ENCODE results near the gene DMRTC1B.
"Not testable (repeated sequence)": the region's sequence is repeated elsewhere in the genome, so short reads cannot be mapped to it uniquely, and the experiment has no call there.

DNA sequence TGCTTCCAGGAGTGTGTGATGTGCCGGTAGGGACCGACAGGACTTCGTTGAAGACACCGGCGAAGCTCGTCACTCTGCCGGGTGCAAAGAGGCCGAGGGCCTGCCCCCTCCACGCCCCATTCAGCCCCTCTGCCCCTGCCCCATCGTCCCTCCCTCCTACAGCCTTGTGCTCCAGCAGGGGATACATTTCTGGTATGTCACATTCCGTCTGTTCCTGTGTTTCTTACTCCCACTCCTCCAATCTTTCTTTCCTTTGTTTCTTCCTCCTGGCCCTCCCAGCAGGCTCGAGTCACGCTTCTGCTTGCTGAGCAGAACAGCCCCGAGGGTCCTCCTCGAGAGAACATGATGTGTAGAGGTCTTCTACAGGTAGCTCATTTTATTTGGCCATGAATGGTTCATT is 5.9 kb downstream of the DMRTC1B start, which contains the start of gene FAM236B:
- TF ChIP-seq, protein P1, sequence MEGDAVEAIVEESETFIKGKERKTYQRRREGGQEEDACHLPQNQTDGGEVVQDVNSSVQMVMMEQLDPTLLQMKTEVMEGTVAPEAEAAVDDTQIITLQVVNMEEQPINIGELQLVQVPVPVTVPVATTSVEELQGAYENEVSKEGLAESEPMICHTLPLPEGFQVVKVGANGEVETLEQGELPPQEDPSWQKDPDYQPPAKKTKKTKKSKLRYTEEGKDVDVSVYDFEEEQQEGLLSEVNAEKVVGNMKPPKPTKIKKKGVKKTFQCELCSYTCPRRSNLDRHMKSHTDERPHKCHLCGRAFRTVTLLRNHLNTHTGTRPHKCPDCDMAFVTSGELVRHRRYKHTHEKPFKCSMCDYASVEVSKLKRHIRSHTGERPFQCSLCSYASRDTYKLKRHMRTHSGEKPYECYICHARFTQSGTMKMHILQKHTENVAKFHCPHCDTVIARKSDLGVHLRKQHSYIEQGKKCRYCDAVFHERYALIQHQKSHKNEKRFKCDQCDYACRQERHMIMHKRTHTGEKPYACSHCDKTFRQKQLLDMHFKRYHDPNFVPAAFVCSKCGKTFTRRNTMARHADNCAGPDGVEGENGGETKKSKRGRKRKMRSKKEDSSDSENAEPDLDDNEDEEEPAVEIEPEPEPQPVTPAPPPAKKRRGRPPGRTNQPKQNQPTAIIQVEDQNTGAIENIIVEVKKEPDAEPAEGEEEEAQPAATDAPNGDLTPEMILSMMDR (IDR thresholded peaks at IDR 0.05), result not testable (repeated sequence)
- TF ChIP-seq POLR2AphosphoS5 (IDR thresholded peaks at IDR 0.05; ENCODE audit: low read depth, low read length), result not testable (repeated sequence)
- TF ChIP-seq, protein P2, sequence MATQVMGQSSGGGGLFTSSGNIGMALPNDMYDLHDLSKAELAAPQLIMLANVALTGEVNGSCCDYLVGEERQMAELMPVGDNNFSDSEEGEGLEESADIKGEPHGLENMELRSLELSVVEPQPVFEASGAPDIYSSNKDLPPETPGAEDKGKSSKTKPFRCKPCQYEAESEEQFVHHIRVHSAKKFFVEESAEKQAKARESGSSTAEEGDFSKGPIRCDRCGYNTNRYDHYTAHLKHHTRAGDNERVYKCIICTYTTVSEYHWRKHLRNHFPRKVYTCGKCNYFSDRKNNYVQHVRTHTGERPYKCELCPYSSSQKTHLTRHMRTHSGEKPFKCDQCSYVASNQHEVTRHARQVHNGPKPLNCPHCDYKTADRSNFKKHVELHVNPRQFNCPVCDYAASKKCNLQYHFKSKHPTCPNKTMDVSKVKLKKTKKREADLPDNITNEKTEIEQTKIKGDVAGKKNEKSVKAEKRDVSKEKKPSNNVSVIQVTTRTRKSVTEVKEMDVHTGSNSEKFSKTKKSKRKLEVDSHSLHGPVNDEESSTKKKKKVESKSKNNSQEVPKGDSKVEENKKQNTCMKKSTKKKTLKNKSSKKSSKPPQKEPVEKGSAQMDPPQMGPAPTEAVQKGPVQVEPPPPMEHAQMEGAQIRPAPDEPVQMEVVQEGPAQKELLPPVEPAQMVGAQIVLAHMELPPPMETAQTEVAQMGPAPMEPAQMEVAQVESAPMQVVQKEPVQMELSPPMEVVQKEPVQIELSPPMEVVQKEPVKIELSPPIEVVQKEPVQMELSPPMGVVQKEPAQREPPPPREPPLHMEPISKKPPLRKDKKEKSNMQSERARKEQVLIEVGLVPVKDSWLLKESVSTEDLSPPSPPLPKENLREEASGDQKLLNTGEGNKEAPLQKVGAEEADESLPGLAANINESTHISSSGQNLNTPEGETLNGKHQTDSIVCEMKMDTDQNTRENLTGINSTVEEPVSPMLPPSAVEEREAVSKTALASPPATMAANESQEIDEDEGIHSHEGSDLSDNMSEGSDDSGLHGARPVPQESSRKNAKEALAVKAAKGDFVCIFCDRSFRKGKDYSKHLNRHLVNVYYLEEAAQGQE (IDR thresholded peaks at IDR 0.05; ENCODE audit: insufficient read depth in 1 of 2, low read depth in 2 of 2, low read length in 1 of 2), result not testable (repeated sequence)

Data from Panc1 (cell line).